Activated CD4-positive, alpha-beta T cell treated with anti-CD3 and anti-CD28 coated beads, Interleukin-2, Interleukin-4, amounts not matched to agents 100 ng/mL and 50 ng/mL, durations not matched to agents 16 hours and 8 hours (primary cell): ENCODE measurements around the gene IL22RA1.

Experiments used
- DNase-seq: peaks from one replicate; pipeline ENCODE4 v3.0.0-alpha.2; 2020; ENCODE audit warnings: low spot score

Gene IL22RA1

GRCh38 chr1:24114753-24115152 lies 28.2 kb downstream of the IL22RA1 start:
- no peak for DNase-seq

- DNase-seq = no peak
Observed at GRCh38 chr1:24113641-24114033, 29.3 kb downstream of the IL22RA1 start.

- DNase-seq = peak; percentile 44
Observed at GRCh38 chr1:24111996-24112779, 30.8 kb downstream of the IL22RA1 start, which contains the start of gene MYOM3. TSS of gene MYOM3 (minus strand) at chr1:24112135. CDS start at chr1:24108636, 3,499 bp downstream.

GRCh38 chr1:24111262-24111995 lies 31.5 kb downstream of the IL22RA1 start:
- DNase-seq = no peak

GRCh38 chr1:24110642-24111261 lies 32.2 kb downstream of the IL22RA1 start:
- no peak for DNase-seq

- DNase-seq = no peak
Observed at GRCh38 chr1:24109686-24110475, 33.1 kb downstream of the IL22RA1 start.

GRCh38 chr1:24109166-24109483 lies 33.8 kb downstream of the IL22RA1 start:
- DNase-seq = no peak

GRCh38 chr1:24108334-24109165 lies 34.4 kb downstream of the IL22RA1 start:
- DNase-seq = no peak

GRCh38 chr1:24107462-24108138 lies 35.3 kb downstream of the IL22RA1 start:
- DNase-seq = no peak

- DNase-seq = no peak
Observed at GRCh38 chr1:24105368-24106160, 37.4 kb downstream of the IL22RA1 start.

- DNase-seq = no peak
Observed at GRCh38 chr1:24104854-24105253, 38.1 kb downstream of the IL22RA1 start.

- DNase-seq = no peak
Observed at GRCh38 chr1:24103879-24104278, 39.1 kb downstream of the IL22RA1 start.

- no peak for DNase-seq
Observed at GRCh38 chr1:24103408-24103807, 39.5 kb downstream of the IL22RA1 start.

- no peak for DNase-seq
Observed at GRCh38 chr1:24102961-24103360, 40.0 kb downstream of the IL22RA1 start.

- DNase-seq = no peak
Observed at GRCh38 chr1:24101796-24102586, 40.9 kb downstream of the IL22RA1 start.

GRCh38 chr1:24100945-24101737 lies 41.8 kb downstream of the IL22RA1 start:
- DNase-seq = no peak

- no peak for DNase-seq
Observed at GRCh38 chr1:24098943-24099638, 43.8 kb downstream of the IL22RA1 start.

GRCh38 chr1:24098102-24098501 lies 44.8 kb downstream of the IL22RA1 start:
- DNase-seq = no peak
